ENCODE data around the gene CLIC6.
"Not testable (repeated sequence)": the region's sequence is repeated elsewhere in the genome, so short reads cannot be mapped to it uniquely, and the experiment has no call there.

Gene CLIC6

DNA sequence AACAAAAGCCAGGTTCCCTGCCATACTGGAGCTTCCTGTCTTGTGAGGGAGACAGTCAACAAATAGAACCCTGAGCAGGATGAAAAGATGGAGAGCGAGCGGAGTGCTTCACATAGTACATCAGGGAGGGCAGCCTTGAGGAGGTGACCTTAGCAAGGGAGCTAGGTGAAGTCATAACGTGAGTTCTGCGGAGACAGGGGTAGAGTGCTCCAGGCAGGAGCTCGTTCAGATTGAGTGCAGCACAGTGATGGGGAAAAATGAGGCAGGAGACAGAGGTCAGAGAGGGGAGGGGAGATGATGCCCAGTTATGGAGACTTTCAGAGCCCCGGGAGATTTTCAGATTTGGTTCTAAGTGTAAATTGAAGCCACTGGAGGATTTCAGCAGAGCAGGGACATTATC lies 15.3 kb upstream of the CLIC6 start:
- no peak for DNase-seq

DNA sequence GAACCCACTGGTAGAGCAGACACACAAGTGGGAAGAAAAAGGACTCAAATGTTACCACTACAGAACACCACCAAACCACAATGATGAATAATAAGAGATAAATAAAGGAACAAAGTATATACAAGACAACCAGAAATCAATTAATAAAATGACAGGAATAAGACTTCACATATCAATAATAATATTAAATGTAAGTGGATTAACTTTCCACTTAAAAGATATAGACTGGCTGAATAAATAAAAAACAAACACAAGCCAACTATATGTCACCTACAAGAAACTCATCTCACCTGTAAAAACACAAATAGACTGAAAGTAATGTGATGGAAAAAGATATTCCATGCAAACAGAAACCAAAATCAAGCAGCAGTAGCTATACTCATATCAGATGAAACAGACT lies 6.9 kb upstream of the CLIC6 start:
- DNase-seq = no peak

DNA sequence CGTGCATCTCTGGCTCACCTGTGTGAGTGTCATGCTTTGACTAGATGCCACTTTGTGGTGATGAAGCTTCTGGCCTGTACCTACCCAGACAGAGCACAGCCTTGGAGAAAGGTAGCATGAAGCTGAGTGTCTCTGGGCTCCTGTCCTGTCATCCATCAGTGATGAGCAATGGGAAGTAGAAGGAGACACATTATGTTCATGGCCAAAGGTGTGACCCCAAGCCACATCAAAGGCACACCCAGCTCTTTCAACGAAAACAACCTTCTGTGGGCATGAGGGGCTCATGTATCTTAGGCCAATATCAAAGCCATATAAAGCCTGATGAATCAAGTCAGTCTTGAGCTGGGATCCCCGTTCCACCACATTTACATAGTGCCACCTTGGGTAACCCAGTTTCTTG lies 1.0 kb upstream of the CLIC6 start:
- no peak for DNase-seq

DNA sequence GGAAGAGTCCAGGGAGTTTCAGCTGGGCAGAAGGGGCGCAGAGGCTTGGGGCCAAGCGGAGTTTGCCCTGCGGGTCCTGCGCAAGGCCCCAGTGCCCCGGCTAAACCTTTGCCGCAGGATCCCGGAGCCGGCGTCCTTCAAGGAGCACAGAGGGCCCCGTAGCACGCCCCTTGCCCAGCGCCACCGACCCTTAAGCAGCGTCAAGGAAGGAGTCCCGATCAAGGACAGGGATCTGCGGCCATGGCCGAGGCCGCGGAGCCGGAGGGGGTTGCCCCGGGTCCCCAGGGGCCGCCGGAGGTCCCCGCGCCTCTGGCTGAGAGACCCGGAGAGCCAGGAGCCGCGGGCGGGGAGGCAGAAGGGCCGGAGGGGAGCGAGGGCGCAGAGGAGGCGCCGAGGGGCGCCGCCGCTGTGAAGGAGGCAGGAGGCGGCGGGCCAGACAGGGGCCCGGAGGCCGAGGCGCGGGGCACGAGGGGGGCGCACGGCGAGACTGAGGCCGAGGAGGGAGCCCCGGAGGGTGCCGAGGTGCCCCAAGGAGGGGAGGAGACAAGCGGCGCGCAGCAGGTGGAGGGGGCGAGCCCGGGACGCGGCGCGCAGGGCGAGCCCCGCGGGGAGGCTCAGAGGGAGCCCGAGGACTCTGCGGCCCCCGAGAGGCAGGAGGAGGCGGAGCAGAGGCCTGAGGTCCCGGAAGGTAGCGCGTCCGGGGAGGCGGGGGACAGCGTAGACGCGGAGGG lies 520 bp downstream of the CLIC6 start:
- DNase-seq = peak; percentile 1 to 2

DNA sequence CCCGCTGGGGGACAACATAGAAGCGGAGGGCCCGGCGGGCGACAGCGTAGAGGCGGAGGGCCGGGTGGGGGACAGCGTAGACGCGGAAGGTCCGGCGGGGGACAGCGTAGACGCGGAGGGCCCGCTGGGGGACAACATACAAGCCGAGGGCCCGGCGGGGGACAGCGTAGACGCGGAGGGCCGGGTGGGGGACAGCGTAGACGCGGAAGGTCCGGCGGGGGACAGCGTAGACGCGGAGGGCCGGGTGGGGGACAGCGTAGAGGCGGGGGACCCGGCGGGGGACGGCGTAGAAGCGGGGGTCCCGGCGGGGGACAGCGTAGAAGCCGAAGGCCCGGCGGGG lies 1.1 kb downstream of the CLIC6 start:
- not testable (repeated sequence) for DNase-seq

DNA sequence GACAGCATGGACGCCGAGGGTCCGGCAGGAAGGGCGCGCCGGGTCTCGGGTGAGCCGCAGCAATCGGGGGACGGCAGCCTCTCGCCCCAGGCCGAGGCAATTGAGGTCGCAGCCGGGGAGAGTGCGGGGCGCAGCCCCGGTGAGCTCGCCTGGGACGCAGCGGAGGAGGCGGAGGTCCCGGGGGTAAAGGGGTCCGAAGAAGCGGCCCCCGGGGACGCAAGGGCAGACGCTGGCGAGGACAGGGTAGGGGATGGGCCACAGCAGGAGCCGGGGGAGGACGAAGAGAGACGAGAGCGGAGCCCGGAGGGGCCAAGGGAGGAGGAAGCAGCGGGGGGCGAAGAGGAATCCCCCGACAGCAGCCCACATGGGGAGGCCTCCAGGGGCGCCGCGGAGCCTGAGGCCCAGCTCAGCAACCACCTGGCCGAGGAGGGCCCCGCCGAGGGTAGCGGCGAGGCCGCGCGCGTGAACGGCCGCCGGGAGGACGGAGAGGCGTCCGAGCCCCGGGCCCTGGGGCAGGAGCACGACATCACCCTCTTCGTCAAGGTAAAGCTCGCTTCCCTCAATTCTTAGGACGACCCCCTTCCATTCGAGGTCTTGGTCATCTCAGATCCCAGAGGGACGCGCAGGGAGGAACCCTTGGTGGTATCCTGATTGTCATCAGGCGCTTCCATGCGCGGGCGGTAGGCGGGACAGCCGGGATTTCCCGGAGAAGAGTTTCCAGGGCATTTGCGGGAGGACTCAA lies 1.6 kb downstream of the CLIC6 start:
- no peak for DNase-seq

DNA sequence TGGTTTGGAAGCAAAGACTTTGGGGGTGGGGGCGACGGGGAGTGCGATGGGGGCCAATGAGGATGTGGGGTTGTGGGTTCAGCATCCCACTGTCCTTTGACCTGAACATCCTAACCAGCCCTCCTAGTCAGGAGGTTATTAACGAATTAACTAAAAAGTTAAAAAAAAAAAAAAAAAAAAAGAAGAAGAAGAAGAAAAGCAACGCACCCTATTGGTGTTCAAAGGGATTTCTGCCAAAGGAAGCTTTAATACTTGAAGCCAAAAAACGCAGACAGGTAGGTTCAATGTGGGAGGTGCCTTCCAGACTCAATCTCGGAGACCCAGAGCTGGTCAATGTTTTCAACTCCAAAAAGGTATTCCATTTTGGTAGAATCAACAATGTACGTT lies 2.2 kb downstream of the CLIC6 start:
- DNase-seq = no peak

DNA sequence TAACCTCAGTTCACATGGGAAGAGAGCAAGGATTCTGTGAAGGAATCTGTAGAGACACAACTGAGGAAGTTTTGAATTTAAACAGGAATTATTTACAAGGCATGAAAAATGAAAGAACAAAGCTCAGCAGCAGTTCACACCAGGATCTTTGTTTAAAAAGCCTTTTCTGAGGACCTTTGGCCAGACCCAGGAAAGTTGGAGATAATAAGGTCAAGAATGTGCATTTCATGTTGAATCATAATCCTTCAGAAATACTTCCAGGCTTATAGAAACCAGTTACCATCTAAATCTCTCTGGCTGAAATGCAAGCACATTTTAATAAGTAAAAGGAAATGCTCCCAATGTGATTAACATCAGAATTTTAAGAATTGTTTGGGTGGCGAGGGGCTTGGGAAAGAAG lies 2.7 kb downstream of the CLIC6 start:
- DNase-seq = no peak

DNA sequence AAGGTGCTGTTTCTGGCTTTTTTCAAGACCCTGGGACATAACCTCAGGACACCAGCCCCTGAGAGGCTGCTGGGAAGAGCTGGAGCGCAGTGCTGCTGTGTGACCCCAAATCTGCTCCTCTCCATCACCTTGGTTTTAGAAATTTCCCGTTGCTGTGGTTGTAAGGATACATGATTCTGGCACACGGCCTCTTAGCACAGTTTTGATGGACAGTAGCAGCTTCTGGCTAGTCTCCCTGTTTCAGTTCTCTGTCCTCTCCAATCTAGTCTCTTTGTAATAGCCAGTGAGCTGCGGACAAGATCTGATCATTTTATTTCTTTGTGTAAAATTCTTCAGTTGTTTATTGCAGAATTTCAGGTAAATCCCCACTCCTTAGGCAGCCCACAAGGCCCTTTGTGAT lies 3.1 kb downstream of the CLIC6 start:
- no peak for DNase-seq

DNA sequence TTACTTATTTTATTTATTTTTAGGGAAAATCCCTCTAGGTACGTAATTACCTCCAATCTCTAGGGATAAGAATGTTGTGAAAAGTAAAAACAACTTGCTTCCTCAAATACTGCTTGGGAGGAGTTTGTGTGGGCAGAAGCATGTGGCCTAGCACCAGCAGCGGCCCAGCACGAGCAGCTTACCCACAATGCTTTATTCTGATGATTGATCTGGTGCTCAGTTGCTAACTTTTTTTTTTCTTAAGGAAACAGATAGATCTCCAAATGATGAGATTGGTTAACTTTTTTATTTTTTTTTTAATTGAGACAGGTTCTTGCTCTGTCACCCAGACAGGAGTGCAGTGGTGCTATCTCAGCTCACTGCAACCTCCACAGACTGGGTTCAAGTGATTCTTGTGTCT lies 4.2 kb downstream of the CLIC6 start:
- no peak for DNase-seq

DNA sequence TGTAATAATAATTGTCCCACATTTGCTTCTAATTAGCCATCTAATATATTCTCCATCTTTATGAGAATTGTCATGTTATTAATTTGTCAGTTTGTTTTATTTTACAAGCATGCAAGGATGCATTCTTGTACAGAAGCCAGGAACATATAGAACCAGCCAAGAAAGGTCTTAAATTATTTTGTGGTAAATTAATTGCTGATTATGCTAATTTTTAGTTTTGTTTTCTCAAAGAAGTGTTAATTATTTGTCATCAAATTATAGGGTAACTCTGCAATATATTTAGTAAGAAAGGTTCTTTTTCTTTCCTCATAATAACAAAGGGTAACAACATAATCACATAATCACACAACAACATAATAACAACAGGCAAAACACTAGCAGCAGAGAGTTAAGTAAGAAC lies 5.7 kb downstream of the CLIC6 start:
- no peak for DNase-seq

DNA sequence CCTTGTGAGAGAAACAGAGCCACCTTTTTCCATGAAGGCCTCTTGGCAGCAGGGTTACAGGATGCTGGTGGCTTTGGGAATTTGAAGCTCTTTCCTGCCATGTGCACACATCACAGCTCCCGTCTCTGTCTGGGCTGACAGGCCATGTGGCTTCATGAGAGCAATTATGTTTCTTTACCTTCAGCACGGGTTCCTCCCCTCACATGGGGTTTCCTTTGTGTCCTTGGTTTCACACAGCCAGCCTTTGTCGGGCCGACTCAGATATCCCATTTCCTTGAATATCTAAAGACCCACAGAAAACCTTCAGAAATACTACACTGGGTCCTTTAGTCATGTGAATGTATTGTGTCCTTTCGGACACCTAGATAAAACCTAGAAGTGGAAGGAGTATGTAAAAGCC lies 7.1 kb downstream of the CLIC6 start:
- no peak for DNase-seq

DNA sequence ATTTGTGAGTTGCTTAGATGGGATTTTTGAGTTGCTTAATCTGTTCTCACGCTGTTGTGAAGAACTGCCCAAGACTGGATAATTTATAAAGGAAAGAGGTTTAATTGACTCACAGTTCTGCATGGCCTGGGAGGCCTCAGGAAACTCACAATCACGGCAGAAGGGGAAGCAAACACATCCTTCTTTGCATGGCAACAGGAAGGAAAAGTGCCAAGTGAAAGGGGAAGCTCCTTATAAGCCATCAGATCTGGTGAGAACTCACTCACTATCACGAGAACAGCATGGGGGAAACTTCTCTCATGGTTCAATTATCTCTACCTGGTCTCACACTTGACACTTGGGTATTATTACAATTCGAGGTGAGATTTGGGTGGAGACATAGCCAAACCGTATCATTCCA lies 10.3 kb downstream of the CLIC6 start:
- no peak for DNase-seq

DNA sequence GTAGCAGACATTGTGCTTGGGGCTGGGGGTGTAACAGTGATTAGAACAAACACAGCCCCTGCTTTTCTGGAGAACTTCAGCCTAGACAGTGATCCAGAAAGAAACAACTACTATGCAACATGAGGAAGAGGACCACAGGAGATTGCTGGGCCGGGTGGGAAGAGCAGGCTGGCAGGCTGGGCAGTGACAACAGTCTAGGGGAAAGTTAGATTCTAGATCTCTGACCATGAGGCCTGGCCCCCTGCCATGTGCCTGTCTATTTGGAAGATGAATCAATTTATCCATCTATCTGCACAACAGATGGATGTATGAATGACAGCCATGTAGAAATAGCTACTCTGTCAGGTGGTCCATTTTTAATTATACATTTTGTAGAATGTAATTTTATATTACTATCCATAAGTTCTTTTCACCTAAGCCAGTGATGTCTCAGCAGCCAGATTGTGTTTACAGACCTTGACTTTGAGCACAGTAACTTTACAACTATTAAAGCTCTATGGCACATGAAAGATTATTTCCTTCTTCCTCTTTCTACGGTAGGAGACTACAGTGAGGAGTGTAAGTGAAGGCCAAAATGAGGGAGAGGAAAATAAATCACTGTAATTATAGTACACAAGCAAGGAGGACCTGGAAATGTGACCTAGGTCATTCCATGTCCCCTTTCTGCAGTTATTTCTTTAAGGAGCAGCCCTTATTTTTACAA lies 15.5 kb downstream of the CLIC6 start:
- DNase-seq = no peak

DNA sequence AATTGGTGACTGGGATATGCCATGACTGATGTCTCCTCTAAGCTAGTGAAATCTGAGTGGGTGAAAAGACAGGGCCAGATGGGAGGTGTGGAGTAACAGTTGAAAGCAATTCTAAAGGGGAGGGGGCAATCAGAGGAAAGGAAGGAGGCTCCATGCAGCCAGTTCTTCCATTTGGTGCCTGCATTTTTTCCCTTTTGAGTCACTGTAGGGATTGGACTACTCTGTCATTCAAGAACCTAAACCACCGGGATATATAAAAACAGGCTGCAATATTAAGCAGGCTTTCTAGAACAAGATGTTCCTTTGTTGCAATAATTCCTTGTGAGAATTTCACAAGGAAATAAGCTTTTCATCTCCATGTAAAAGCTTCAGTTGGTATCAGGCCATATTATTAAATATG lies 18.3 kb downstream of the CLIC6 start:
- no peak for DNase-seq

DNA sequence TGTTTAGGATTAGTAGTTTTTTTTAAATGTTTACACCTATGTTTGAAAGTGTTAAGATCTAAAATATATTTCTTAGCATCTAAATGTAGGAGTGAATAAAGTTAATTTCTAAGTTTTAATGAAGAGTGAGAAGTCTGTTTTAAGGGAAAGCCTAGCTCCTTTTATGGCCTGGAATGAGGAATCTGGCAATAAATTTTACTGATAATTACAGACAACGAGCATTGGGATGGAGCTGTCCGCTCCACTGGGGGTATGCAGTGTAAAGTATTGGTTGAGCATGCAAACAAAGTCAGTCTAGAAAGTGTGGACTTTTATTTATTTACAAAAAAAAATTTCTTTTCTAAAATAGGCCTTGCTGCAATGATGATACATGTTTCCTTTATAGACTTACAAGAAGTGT lies 19.0 kb downstream of the CLIC6 start:
- no peak for DNase-seq

DNA sequence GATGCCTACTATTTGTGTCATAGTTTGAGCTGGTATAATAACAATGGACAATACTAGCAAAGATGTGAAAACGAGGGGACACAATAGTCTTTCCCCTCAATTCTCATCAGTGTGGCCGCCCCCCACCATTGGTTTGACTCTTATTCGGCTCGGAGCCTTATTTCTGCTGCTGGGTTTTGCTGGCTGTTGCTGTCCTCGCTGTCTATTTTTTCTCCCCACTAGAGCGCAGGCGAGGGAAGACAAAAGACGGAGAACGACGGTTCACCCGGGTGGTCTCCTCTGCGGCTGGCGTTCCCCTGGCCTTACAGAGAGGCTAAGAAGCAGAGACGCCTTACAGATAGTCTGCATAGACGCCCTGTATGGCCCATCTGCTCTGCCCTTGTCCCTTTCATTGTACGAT lies 19.4 kb downstream of the CLIC6 start:
- no peak for DNase-seq

DNA sequence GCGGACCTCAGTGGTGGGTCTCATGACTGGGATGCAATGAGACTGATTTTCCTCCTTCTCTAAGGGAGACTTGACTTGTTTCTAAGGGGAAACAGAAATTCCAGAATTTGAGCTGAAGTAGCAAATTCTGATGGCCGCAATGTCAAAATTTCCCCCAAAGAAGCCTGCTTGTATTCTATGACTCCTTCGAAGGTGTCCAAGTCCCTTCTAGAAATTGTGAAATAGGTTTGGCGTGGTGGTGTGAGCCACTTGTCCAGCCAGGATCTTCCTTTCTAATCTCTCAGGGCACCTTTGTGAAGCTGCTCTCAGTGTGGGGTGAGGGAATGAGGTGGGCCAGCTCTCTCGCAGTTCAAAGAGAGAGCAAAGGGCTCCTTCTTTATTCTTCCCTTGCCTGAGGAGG lies 19.9 kb downstream of the CLIC6 start:
- no peak for DNase-seq

DNA sequence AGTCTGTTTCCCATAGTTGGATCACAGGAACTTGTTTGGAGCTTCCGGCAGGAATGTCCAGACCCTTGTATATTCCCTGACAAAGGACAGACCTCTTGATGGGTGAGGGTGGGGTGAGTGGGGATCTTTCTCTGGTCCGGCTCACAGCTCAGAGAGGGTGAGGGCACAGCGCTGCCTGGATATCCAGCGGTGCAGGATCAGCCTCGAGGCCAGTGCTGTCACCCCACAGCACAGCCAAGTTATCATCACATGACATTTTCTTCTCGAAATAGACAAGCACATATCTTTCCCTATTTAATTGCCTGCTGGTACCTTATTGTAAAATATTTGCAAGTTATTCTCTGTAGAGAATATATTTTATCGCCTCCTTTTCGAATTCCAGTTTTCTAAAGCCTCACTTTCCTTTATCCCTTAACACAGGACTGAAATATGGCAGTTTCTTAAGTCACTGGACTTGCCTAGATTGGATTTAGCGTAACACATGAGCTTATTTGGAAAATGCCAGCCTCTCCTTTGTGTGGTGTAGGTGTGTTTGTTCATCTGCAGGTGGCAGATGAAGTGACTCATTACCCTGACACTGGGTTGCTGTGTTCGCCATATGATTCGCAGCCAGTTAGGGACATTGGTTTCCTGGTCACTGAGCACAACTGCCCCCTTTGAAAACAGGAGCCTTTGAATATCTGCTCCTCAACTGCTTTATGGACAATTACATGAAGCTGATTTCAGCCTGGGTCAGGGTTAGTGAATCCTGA lies 21.4 kb downstream of the CLIC6 start:
- DNase-seq = no peak

DNA sequence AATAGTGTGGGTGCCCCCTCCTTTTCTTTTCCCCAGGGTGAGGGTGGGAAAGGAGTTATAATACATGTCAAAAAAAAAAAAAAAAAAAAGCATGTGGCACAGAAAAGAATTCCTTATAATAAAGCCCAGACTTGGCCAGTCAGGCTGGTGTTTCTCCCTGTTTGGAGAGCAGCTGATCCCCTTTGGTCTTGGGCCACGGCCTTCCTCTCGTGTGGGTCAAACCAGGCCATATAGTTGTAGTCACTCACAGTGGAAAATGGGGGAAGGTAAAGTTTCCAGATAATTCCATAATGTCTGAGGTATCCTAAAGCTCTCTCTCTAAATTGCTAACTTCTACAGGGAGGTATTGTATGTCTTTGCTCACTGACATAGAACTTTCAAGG lies 22.0 kb downstream of the CLIC6 start:
- no peak for DNase-seq

DNA sequence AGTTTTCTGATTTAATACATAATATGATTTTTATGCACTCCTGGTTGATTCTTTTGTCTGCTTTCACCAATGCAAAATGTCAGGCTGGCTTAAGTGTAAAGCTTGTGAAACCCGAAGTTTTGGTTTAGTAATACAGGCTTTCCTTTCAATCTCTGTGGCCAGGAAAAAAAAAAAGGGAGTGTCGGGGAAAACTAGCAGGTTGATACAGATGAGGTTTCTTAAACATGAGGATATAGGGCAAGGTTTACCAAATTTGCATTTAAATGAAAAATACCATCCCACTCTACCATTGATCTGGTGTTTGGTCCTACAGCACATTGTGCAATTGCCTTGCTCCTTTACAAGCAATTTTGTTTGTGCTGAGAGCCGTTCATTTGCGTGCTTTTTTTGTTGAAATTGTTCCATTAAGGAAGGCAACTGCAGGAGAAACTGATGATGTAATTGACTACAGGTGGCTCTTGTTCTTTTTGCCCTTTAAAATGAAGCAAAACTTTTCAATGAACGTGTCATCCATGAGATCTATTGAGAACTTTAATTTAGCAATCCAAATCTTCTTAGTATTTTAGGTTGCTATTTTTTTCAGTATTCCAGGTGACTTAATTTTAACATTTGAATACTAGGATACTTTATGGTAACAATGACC lies 22.7 kb downstream of the CLIC6 start:
- no peak for DNase-seq

DNA sequence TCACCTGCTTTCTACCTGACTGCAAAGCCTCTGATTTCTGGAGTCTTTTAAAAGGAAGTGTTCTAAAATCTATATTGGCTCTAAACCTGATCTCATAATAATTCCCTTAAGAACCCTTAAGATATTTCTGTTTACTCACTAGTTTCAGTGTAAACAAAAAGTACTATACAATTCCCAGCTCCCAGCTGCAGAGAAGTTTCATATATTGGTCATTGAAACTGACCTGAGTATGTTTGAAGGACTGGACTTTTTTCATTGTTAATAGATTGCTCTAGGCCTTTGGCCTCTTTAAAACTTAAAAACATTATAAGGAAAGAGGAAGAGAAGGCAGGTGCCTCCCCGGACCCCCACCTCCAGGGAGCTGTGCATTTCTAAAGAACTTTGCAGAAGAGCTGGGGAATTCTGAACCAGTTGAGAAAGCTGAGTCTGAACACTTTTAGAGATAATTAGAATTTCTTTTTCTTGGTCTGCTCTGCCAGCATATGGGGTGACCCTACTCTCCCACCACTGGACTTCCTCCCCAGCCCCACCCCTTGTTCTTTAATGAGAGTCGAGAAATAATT lies 23.7 kb downstream of the CLIC6 start:
- no peak for DNase-seq
